HEK293 (cell line): ENCODE results near the gene NEGR1.

Experiments used
- MEIS1 ChIP-seq: sonication (generic); formaldehyde crosslinking; IDR thresholded peaks from 2 replicates; pipeline ENCODE4 v1.8.1; 2022; ENCODE audit warnings: missing genetic modification reagents, mild to moderate bottlenecking, borderline replicate concordance
- TF ChIP-seq, protein P1 (sequence below): fragments of 450-650 bp; formaldehyde crosslinking; IDR thresholded peaks from 2 replicates; pipeline ENCODE4 v1.5.1; 2017; ENCODE audit warnings: missing biosample characterization, missing genetic modification characterization
- TF ChIP-seq, protein P2 (sequence below): fragments of 450-650 bp; formaldehyde crosslinking; IDR thresholded peaks from 2 replicates; pipeline ENCODE4 v1.5.1; 2016; ENCODE audit warnings: missing biosample characterization, missing genetic modification characterization

DNA sequence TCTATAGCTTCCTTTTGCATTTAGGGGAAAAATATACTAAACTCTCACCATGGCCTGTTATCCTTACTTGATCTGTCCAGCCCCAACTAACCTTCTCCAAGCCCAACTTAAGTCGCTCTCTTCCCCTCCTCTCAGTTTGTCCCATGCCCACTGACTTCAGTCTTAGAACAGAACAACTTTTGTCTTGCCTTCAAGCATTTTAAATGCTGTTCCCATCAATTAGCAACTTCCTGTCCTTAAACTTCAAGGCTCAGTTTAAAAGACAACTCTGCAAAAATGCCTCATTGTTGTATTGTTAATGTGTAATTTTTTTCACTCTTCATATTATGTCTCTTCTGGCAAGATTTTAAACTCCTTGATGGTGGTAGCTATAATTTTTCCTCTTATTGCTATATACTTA, 526.9 kb downstream of the NEGR1 start:
- TF ChIP-seq, protein P1, sequence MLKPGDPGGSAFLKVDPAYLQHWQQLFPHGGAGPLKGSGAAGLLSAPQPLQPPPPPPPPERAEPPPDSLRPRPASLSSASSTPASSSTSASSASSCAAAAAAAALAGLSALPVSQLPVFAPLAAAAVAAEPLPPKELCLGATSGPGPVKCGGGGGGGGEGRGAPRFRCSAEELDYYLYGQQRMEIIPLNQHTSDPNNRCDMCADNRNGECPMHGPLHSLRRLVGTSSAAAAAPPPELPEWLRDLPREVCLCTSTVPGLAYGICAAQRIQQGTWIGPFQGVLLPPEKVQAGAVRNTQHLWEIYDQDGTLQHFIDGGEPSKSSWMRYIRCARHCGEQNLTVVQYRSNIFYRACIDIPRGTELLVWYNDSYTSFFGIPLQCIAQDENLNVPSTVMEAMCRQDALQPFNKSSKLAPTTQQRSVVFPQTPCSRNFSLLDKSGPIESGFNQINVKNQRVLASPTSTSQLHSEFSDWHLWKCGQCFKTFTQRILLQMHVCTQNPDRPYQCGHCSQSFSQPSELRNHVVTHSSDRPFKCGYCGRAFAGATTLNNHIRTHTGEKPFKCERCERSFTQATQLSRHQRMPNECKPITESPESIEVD (tag by site-specific recombination) = no peak
- no peak for TF ChIP-seq MEIS1 (CRISPR knock-in tag)
- TF ChIP-seq, protein P2, sequence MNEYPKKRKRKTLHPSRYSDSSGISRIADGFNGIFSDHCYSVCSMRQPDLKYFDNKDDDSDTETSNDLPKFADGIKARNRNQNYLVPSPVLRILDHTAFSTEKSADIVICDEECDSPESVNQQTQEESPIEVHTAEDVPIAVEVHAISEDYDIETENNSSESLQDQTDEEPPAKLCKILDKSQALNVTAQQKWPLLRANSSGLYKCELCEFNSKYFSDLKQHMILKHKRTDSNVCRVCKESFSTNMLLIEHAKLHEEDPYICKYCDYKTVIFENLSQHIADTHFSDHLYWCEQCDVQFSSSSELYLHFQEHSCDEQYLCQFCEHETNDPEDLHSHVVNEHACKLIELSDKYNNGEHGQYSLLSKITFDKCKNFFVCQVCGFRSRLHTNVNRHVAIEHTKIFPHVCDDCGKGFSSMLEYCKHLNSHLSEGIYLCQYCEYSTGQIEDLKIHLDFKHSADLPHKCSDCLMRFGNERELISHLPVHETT = no peak
